GM21619 (cell line): ENCODE measurements around the gene SYP.
"Not testable (repeated sequence)": the region's sequence is repeated elsewhere in the genome, so short reads cannot be mapped to it uniquely, and the experiment has no call there.

ENCODE experiments used
- ATAC-seq: cut with Tn5 transposase; IDR thresholded peaks from one replicate; pipeline ENCODE4 v1.9.1; 2021; ENCODE audit not compliant: unreplicated experiment

The SYP gene

DNA sequence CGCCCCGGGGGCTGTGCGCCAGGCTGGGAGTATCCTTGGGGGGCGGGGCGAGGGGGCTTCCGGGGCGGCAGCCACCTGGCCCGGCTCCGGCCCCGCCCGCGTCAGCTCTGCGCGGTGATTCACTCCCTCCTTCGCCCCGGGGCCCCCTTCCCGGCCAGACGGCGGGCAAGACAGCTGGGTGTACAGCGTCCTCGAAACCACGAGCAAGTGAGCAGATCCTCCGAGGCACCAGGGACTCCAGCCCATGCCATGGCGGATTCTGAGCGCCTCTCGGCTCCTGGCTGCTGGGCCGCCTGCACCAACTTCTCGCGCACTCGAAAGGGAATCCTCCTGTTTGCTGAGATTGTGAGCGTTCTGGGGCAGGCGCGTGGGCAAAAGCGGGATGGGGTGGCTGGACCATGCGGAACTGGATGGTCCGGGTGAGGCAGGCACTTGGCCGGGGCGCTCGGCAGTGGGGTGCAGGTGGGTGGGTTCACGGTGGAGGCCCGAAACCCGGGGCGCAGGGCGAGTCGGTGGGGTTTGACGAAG is 28.2 kb downstream of the SYP start, which contains the start of gene PLP2:
TSS of gene PLP2 (plus strand) at position 147 of the 528 bp plus-strand sequence. CDS start at position 250, 103 bp downstream.
- ATAC-seq: peak; percentile 31

DNA sequence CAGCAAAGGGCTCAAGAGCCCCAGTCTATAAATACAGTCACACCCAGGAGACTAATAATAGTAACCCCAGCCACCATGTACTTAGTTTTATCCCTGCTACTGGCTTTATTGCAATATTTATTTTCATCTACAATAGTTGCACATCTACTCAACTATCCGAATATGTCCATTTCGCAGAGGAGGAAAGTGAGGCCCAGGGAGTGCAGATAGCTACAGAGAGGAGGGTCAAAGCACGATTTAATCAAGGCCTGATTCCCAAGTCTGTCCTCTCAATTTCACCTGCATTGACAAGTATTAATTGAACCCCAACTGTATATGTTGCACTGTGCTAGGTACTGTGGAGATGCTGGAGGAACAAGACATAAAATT is 32.3 kb downstream of the SYP start:
- no peak for ATAC-seq

DNA sequence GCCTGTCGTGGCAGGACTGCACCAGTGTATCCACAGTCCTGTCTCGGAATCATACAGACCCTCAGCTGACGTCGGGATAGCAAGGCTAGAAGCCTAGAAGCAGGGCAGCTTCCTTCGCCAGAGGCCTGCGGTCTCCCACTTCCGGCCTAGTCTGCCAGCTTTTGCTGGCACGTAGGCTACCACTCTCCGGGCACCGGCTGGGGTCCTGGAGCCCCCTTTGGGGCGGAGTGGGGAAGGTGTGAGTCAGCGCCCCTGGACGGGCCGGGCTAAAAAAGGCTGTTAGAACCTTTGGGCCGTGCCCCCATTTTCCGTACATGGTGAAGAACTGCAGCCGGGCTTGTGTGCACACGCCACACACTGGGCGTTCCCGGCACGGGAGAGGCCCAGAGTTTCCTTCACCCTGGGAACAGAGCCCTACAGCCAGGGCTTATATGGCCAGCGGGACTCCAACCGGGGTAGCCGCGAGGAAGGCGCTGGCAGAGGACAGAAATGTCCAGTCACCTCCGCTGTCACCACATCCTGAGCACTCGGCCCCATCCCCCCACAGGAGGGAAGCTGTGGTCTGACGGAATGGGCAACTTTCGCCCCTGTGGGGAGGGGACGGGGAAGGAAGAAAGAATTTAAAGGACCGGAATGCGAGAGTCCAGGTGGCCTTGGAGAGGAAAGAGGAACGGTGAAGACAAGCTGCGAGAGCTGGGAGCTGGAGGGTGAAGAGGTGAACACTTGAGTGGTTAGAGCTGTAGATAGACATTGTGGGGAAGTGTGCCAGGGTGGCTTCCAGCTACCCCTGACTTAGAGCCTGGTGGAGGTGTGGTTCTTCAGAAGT is 32.9 kb downstream of the SYP start:
- ATAC-seq: peak; percentile 13

DNA sequence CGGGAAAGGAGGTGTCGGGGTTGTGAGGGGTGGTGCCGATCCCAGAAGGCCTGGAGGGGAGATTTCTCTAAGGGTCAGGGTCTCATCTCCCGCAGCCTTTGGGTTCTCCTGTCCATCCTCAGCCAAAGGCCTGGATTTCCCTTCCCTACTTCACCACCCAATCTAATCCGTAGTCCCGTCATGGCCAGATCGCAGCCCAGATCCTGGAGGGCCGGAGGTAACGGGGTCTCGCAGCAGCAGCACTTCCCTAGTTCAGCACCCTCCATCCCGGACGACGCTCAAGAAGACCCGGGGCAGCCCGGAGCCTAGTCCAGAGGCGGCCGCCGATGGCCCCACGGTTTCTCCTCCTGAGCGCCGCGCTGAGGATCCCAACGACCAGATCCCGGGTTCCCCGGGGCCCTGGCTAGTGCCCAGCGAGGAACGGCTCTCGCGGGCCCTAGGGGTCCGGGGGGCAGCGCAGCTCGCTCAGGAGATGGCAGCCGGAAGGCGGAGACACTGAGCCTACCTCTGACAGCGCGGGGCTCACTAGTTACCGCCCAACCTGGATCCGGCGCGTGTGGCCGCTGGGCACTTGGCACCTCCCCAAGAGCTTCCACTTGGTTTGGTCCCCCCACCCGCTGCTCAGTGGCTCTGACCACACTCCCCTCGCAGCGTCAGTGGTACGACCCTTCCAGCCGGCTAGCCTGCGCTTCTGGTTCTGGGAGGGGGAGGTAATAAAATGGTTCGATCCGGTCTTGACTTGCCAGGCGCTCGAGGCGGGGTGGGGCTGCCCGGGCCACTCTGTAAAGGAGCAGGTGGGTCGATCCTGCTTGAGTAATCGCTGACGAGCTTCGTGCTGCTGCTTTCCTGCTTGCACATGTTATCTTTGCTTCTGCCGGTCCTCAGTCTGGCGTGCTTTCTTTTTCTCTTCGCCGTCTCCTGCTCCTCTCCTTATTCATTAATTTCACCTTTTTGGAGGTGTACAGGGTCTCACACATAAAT is 33.8 kb downstream of the SYP start:
- peak; percentile 40 for ATAC-seq

DNA sequence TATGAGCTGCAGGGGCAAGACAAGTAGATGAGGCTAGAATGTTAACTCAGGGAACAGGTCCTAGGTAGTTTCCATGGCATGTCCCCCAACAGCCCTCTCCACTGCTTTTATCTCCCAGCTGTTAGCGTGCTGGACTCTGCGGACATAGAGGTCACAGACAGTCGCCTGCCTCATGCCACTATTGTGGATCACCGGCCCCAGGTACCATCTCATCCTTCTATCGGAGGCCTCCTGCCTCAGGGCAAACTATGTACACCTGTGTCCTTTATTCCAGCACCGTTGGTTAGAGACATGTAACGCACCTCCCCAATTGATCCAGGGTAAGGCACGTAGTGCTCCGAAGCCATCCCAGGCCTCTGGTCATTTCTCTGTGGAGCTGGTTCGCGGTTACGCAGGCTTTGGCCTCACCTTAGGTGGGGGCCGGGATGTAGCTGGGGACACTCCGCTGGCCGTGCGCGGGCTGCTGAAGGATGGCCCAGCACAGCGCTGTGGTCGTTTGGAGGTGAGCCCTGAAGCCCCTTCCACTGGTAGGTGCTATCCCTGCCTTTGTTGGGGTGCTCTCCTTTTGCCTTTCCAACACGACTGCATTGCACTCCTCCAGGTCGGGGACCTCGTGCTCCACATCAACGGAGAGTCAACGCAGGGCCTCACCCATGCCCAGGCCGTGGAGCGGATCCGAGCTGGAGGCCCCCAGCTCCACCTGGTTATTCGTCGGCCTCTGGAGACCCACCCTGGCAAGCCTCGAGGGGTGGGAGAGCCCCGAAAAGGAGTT is 35.2 kb downstream of the SYP start:
- no peak for ATAC-seq

DNA sequence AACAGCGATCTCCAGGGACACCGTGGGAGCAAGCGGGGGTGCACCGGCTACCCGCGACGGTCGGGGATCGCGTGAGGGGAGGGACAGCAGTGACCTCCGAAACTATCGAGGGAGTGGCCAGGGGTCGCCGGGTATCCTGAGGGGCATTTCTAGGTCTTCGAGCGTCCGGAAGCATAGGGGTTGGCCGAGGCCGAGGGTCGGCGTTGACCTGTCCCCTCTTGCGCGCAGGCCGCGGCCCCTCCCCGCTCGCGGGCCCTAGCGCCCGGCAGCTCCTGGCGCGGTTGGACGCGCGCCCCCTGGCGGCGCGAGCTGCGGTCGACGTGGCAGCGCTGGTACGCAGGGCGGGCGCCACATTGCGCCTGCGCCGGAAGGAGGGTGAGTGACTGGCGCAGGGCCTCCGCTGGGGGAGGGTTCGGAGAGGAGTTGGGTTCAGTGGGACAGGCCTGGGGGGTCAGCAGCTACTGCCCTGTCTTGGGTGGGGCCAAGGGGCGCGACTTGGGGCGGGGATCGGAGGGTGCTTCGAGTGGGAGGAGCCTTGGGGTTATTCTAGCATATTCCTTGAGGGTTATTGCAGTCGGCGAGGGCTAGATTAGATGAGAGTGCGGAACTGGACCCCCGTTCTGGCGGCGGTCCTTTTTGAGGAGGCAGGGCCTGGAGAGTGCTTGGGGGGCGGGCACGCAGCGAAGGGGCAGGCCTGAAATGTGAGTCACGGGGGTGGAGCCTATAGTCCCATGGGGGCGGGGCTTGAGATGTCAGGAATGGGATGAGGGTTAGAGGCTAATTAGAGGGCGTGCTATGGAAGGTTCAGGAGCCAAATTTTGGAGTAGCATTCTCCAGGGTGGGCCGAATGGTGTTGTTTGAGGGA is 36.2 kb downstream of the SYP start:
- ATAC-seq: peak; percentile 38

DNA sequence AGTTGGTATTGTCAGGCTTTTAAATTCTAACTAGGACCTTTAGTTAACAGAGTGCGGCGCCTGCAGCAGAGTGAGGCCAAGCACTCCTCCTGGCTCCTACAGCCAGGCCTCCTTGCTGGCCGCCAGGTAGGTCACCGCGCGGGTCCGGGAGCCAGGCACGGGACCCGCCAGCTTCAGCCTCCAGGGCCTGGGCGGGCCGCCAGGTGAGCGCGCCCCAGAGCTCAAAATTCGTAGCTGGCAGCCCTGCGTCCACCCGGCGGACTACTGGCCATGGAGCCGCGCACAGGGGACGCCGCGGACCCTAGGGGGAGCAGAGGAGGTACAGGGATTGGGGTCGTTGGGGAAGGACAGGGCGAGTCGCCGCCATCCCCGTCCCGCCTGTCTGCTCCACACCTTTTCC is 37.4 kb downstream of the SYP start, which contains the start of gene MAGIX:
TSS of gene MAGIX (plus strand) at position 139 of the 400 bp plus-strand sequence. CDS start at position 271, 132 bp downstream.
- no peak for ATAC-seq

DNA sequence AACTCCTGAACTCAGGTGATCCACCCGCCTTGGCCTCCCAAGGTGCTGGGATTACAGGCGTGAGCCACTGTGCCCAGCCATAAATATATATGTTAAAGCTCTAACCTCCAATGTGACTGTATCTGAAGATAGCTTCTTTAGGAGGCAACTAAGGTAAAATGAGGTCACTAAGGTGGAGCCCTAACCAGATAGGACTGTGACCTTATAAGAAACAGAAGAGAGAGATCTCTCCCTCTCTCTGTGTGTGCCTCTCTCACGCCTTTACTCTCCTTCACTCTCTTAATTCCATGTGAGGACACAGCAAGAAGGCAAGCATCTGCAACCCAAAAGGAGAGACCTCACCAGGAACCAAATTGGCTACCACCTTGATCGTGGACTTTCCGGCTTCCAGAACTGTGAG is 38.4 kb downstream of the SYP start:
- no peak for ATAC-seq

DNA sequence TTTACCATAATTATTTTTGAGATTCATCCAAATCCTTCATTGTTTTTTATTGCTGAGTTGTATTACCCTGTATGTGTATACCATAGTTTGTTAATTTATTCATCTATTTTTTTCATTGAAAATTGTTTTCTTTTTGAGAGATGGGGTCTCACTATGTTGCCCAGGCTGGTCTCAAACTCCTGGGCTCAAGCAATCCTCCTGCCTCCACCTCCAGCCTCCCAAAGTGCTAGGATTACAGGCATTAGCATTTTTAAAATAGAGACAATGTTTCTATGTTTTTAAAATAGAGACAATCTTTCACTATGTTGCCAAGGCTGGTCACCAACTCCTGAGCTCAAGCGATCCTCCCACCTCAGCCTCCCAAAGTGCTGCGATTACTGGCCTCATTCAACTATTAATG is 39.1 kb downstream of the SYP start:
- no peak for ATAC-seq

DNA sequence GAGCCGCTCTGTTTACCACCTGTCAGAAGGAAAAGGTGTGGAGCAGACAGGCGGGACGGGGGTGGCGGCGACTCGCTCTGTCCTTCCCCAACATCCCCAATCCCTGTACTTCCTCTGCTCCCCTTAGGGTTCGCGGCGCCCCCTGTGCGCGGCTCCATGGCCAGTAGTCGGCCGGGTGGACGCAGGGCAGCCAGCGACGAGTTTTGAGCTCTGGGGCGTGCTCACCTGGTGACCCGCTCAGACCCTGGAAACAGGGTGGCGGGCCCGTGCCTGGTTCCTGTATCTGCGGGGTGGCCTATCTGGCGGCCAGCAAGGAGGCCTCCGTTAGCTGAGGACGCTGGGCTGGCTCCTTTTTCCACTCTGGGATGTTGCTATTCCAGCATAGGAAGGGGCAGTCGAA is 42.8 kb downstream of the SYP start:
- ATAC-seq: no peak

DNA sequence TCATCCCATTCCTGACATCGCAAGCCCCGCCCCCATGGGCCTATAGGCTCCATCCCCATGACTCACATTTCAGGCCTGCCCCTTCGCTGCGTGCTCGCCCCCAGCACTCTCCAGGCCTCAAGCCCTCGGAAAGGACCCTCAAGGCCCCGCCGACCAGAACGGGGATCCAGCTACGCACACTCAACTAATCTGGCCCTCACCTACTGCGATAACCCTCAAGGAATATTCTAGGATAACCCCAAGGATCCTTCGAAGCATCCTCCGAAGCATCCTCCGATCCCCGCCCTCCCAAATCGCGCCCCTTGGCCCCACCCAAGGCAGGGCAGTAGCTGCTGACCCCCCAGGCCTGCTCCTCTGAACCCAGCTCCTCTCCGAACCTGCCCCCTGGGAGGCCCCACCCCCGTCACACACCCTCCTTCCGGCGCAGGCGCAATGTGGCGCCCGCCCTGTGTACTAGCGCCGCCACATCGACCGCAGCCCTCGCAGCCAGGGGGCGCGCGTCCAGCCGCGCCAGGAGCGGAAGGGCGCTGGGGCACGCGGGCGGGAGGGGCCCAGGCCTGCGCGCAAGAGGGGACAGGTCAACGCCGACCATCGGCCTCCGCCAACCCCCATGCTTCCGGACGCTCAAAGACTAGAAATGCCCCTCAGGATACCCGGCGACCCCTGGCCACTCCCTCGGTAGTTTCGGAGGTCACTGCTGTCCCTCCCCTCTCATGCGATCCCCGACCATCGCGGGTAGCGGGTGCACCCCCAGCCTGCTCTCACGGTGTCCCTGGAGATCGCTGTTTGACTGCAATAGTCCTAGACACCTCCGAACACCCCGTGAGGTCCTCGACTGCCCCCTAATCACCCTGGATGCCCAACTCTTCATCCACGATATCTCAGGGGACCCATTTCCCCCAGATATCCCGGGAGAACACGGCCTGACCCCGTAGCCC is 43.8 kb downstream of the SYP start:
- peak; percentile 90 for ATAC-seq

DNA sequence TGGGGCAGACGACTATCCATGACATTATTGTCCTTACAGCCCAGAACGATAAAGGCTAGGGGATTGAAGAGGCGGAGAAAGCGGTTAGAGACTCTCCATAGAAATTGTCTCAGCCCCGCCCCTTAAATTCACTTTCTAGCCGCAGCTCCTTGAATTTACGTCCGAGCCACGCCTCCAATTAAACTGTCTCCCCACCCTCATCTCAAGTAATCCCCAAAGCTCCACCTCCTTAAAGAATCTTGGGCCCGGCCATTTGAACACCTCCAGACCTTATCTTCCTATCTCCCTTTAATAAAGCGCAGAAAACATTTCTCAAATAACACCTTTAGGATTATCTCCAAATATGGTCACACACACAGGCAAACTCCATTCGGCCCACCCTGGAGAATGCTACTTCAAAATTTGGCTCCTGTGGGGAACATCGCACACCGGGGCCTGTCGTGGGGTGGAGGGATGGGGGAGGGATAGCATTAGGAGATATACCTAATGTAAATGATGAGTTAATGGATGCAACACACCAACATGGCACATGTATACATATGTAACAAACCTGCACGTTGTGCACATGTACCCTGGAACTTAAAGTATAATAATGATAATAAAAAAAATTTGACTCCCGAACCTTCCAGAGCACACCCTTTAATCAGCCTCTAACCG is 44.6 kb downstream of the SYP start:
- no peak for ATAC-seq

DNA sequence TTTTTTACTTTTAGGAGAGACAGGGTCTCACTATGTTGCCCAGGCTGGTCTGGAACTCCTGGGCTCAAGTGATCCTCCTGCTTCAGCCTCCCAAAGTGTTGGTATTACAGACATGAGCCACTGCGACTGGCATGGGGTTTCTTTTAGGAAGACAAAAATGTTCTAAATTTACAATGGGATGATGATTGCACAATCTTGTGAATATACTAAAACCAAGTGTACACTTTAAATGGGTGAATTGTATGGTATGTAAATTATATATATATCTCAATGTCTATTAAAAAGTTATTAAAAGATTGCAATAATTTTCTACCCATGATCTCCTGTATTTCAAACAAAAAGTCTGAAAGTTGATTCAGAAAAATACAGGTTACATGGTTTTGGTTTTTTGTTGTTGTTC is 46.5 kb downstream of the SYP start:
- ATAC-seq: no peak

DNA sequence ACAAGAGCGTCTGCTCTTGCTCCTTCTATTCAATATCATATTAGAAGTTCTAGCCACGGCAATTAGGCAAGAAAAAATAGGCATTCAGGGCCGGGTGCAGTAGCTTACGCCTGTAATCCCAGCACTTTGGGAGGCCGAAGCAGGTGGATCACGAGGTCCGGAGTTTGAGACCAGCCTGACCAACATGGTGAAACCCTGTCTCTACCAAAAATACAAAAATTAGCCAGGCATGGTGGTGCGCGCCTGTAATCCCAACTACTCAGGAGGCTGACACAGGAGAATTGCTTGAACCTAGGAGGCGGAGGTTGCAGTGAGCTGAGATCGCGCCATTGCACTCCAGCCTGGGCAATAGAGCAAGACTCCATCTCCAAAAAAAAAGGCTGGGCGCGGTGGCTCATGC is 50.7 kb downstream of the SYP start:
- not testable (repeated sequence) for ATAC-seq

DNA sequence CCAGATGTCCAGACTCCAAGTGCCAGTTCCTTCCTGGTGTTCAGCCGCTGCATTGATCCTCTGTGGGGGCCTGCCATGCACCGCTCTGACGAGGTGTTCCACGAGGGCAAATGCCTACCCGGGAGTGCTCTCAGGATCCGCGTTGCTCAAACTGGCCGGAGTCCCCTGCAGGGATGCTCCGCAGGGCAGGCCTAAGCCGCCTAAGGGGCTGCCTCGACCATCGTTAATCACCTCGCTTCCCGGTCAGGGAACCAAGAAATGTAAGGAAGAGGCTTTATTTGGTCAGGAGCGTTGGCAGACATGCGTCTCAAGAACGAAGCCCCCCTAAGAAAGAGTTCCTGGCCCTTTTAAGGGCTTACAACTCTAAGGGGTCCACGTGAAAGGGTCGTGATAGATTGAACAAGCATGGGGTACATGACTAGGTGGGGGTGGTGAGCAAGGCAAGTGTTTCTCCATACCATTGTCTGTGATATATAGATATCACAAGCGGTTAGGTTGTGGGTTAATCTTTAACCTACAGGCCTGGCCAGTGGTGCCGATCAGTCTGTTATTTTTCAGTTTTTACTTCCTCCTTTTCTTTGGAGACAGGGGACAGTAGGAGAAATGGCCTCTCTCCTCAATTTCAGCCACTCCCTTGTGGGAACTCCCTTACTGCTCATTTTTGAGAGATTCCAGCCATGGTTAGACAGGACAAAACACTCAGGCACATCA is 51.4 kb downstream of the SYP start:
- not testable (repeated sequence) for ATAC-seq

DNA sequence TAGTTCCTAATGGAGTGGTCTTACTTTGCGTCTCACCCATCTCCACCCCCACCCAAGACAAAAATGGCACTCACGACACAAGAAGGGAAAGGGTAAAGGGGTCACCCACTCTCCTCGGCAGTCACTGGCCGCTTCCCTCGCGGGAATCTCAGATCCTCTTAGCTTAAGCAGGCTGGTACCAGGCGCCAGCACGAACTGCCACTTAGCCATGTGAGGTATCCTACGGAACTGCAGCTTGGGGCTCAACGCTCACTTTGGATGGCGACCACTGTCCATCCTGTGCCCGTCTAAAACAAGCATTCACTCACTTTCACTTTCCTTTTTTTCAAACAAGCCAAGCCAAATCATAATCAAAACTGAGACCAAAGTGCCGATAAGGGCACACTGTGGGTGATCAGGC is 52.1 kb downstream of the SYP start:
- no peak for ATAC-seq

DNA sequence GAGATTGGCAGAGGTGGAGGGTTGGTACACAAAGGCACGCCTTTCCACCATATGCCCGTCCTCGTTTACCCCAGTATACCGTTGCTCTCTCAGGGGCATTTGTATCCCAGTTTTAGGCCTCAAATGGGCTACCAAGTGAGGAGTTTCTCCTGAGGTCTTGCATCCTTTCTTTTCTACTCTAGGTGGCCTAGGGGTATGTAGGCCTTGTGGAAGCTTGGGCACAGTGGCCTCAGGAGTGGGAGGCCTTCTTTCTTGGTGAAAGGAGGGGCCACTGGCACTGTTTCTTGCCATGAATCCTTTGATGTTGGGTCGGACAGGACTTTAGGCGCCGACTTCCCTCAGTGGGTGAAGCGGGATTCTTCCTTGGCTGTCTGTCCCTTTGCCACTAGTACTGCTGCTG is 52.7 kb downstream of the SYP start:
- no peak for ATAC-seq
